H1 (cell line): ENCODE measurements around the gene SMTN. TPM values are rescaled to one million over a fixed set of nuclear protein-coding genes. Genes with fewer than 3 reads are reported as not detected.

Experiments used
- CHD2 ChIP-seq: IDR thresholded peaks from 2 replicates; pipeline ENCODE4 v1.6.1; 2012; ENCODE audit warnings: low read length, improper control_type of control experiment
- EP300 ChIP-seq, 2 experiments: IDR thresholded peaks; 1 replicate in 1 of 2; 2 replicates in 1 of 2; pipeline ENCODE4 v1.6.1; 2011 to 2012; ENCODE audit warnings: low read depth in 2 of 2, low read length in 2 of 2, mild to moderate bottlenecking in 2 of 2, borderline replicate concordance in 1 of 2, inconsistent platforms in 1 of 2, moderate library complexity in 1 of 2
- NANOG ChIP-seq: IDR thresholded peaks from 2 replicates; pipeline ENCODE4 v1.6.1; 2011; ENCODE audit warnings: low read length, low read depth, mild to moderate bottlenecking, inconsistent platforms; ENCODE audit not compliant: insufficient read depth, poor library complexity, severe bottlenecking
- PHF8 ChIP-seq: fragments of 200-600 bp; sonication (generic); conservative IDR thresholded peaks from 2 replicates; pipeline ENCODE4 v1.7.1; 2012; ENCODE audit warnings: low read depth, mild to moderate bottlenecking, inconsistent platforms, low read length, moderate library complexity
- RAD21 ChIP-seq, 2 experiments: IDR thresholded peaks in 1 of 2; conservative IDR thresholded peaks in 1 of 2; 2 replicates each; pipeline ENCODE4 v1.6.1; 2011; ENCODE audit warnings: low read depth in 2 of 2, low read length in 2 of 2, improper control_type of control experiment in 1 of 2, inconsistent platforms in 1 of 2, mild to moderate bottlenecking in 1 of 2, moderate library complexity in 1 of 2
- SIN3A ChIP-seq, 2 experiments: IDR thresholded peaks in 1 of 2; conservative IDR thresholded peaks in 1 of 2; 2 replicates each; pipeline ENCODE4 v1.6.1; 2011 to 2012; ENCODE audit warnings: low read length in 2 of 2, improper control_type of control experiment in 1 of 2, low read depth in 1 of 2, mild to moderate bottlenecking in 1 of 2
- SIX5 ChIP-seq: IDR thresholded peaks from 2 replicates; pipeline ENCODE4 v1.6.1; 2011; ENCODE audit warnings: mild to moderate bottlenecking, low read depth, low read length
- SP1 ChIP-seq: IDR thresholded peaks from 2 replicates; pipeline ENCODE4 v1.6.1; 2011; ENCODE audit warnings: low read depth, low read length
- SRF ChIP-seq: IDR thresholded peaks from 2 replicates; pipeline ENCODE4 v1.6.1; 2011; ENCODE audit warnings: mild to moderate bottlenecking, low read depth, low read length, moderate library complexity
- TBP ChIP-seq: IDR thresholded peaks from 2 replicates; pipeline ENCODE4 v1.6.1; 2011; ENCODE audit warnings: low read depth, low read length, improper control_type of control experiment
- polyA plus RNA-seq, 7 experiments: library from polyadenylated mRNA; depleted of rRNA in 3 of 7; stranded (reverse) in 5 of 7; unstranded in 2 of 7; fragments of >200 nt in 5 of 7; fragments of 200-250 nt in 2 of 7; gene quantifications; 1 replicate in 5 of 7; 2 replicates in 1 of 7; 4 replicates in 1 of 7; pipeline versions ENCODE4 v1.2.1 to v1.2.3, GENCODE V29; 2011 to 2013; ENCODE audit warnings: missing spikeins in 2 of 7, mixed read lengths in 2 of 7
- total RNA-seq: library from RNA; stranded (reverse); fragmentation: NEBNext Ultra II Directional; extraction: Animal tissue kit (Norgen Biotek cat#: 25700); gene quantifications from 2 replicates; pipeline ENCODE4 v1.2.1, GENCODE V29; 2021
- TF ChIP-seq, protein P1 (sequence below): fragments of 300-600 bp; sonication (generic); IDR thresholded peaks from 2 replicates; pipeline ENCODE4 v1.7.1; 2012; ENCODE audit warnings: low read length, moderate library complexity, mild to moderate bottlenecking, inconsistent platforms; ENCODE audit not compliant: insufficient replicate concordance

The SMTN gene
- total and polyA plus RNA-seq, 2 of the 8 experiments (the other 6 are each of a cell fraction or from before 2014, with no cell fraction given), result 12.3 to 20.8 TPM

- TF ChIP-seq, protein P1, sequence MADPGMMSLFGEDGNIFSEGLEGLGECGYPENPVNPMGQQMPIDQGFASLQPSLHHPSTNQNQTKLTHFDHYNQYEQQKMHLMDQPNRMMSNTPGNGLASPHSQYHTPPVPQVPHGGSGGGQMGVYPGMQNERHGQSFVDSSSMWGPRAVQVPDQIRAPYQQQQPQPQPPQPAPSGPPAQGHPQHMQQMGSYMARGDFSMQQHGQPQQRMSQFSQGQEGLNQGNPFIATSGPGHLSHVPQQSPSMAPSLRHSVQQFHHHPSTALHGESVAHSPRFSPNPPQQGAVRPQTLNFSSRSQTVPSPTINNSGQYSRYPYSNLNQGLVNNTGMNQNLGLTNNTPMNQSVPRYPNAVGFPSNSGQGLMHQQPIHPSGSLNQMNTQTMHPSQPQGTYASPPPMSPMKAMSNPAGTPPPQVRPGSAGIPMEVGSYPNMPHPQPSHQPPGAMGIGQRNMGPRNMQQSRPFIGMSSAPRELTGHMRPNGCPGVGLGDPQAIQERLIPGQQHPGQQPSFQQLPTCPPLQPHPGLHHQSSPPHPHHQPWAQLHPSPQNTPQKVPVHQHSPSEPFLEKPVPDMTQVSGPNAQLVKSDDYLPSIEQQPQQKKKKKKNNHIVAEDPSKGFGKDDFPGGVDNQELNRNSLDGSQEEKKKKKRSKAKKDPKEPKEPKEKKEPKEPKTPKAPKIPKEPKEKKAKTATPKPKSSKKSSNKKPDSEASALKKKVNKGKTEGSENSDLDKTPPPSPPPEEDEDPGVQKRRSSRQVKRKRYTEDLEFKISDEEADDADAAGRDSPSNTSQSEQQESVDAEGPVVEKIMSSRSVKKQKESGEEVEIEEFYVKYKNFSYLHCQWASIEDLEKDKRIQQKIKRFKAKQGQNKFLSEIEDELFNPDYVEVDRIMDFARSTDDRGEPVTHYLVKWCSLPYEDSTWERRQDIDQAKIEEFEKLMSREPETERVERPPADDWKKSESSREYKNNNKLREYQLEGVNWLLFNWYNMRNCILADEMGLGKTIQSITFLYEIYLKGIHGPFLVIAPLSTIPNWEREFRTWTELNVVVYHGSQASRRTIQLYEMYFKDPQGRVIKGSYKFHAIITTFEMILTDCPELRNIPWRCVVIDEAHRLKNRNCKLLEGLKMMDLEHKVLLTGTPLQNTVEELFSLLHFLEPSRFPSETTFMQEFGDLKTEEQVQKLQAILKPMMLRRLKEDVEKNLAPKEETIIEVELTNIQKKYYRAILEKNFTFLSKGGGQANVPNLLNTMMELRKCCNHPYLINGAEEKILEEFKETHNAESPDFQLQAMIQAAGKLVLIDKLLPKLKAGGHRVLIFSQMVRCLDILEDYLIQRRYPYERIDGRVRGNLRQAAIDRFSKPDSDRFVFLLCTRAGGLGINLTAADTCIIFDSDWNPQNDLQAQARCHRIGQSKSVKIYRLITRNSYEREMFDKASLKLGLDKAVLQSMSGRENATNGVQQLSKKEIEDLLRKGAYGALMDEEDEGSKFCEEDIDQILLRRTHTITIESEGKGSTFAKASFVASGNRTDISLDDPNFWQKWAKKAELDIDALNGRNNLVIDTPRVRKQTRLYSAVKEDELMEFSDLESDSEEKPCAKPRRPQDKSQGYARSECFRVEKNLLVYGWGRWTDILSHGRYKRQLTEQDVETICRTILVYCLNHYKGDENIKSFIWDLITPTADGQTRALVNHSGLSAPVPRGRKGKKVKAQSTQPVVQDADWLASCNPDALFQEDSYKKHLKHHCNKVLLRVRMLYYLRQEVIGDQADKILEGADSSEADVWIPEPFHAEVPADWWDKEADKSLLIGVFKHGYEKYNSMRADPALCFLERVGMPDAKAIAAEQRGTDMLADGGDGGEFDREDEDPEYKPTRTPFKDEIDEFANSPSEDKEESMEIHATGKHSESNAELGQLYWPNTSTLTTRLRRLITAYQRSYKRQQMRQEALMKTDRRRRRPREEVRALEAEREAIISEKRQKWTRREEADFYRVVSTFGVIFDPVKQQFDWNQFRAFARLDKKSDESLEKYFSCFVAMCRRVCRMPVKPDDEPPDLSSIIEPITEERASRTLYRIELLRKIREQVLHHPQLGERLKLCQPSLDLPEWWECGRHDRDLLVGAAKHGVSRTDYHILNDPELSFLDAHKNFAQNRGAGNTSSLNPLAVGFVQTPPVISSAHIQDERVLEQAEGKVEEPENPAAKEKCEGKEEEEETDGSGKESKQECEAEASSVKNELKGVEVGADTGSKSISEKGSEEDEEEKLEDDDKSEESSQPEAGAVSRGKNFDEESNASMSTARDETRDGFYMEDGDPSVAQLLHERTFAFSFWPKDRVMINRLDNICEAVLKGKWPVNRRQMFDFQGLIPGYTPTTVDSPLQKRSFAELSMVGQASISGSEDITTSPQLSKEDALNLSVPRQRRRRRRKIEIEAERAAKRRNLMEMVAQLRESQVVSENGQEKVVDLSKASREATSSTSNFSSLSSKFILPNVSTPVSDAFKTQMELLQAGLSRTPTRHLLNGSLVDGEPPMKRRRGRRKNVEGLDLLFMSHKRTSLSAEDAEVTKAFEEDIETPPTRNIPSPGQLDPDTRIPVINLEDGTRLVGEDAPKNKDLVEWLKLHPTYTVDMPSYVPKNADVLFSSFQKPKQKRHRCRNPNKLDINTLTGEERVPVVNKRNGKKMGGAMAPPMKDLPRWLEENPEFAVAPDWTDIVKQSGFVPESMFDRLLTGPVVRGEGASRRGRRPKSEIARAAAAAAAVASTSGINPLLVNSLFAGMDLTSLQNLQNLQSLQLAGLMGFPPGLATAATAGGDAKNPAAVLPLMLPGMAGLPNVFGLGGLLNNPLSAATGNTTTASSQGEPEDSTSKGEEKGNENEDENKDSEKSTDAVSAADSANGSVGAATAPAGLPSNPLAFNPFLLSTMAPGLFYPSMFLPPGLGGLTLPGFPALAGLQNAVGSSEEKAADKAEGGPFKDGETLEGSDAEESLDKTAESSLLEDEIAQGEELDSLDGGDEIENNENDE, result no peak
- TF ChIP-seq SIN3A (conservative IDR thresholded peaks at IDR 0.05 in 1 of 2, IDR thresholded peaks at IDR 0.05 in 1 of 2; ENCODE audit: low read depth in 1 of 2, low read length in 2 of 2) (no peak), SP1 (no peak), RAD21 (IDR thresholded peaks at IDR 0.05 in 1 of 2, conservative IDR thresholded peaks at IDR 0.05 in 1 of 2; ENCODE audit: low read depth in 2 of 2, low read length in 2 of 2) (no peak), TBP (no peak), SRF (no peak), EP300 (IDR thresholded peaks at IDR 0.05; ENCODE audit: borderline replicate concordance in 1 of 2, low read depth in 2 of 2, low read length in 2 of 2) (no peak), NANOG (no peak), SIX5 (no peak), CHD2 (no peak), PHF8 (no peak)
These were observed 67.4 kb downstream of the SMTN start (continued) for GRCh38 chr22:31148488-31148887.
